OCI-LY7 (cell line): Measurements from ENCODE around the gene CD247. TPM values are rescaled to one million over a fixed set of nuclear protein-coding genes. Genes with fewer than 3 reads are reported as not detected.

Source experiments
- BruUV-seq: library from RNA; stranded (reverse); fragments of 400-500 nt; replicated peaks from 2 replicates; lab custom pipeline; 2021; lab: Mats Ljungman, UMichigan
- CTCF ChIA-PET: fragments of 300-600 bp; sonication (Branson Sonifier 250); formaldehyde crosslinking; loops from one replicate; lab custom pipeline; 2022; ENCODE audit warnings: antibody characterized with exemption; ENCODE audit not compliant: unreplicated experiment; lab: Charles Lee
- POLR2A ChIA-PET: fragments of 300-600 bp; sonication (Branson Sonifier 250); formaldehyde crosslinking; loops from one replicate; lab custom pipeline; 2022; ENCODE audit warnings: antibody characterized with exemption; lab: Charles Lee
- DNase-seq: peaks from one replicate; pipeline ENCODE4 v3.0.0-alpha.2; 2015; ENCODE audit warnings: low spot score
- H2AFZ ChIP-seq: fragments of 200-600 bp; sonication (generic), shearing (Covaris generic); 2 replicates; pipeline ENCODE4 v1.6.1; 2014; ENCODE audit warnings: mild to moderate bottlenecking, antibody characterized with exemption, low read length, moderate library complexity
- H3K27ac ChIP-seq: fragments of 200-600 bp; sonication (generic); 2 replicates; pipeline ENCODE4 v1.5.1; 2014; ENCODE audit warnings: mixed run types, low read depth, mild to moderate bottlenecking, moderate library complexity, low read length, inconsistent platforms; ENCODE audit not compliant: poor library complexity, severe bottlenecking
- H3K36me3 ChIP-seq: fragments of 200-600 bp; sonication (generic); 2 replicates; pipeline ENCODE4 v1.6.1; 2014; ENCODE audit warnings: mild to moderate bottlenecking, antibody characterized with exemption, low read length, moderate library complexity, mixed read lengths; ENCODE audit not compliant: insufficient read depth
- H3K4me1 ChIP-seq: fragments of 200-600 bp; sonication (generic); 2 replicates; pipeline ENCODE4 v1.5.1; 2014; ENCODE audit warnings: mild to moderate bottlenecking, low read length; ENCODE audit not compliant: insufficient read depth, poor library complexity, severe bottlenecking
- H3K4me2 ChIP-seq: fragments of 200-600 bp; sonication (generic); 2 replicates; pipeline ENCODE4 v1.6.1; 2014; ENCODE audit warnings: mild to moderate bottlenecking, low read length
- H3K4me3 ChIP-seq: fragments of 200-600 bp; sonication (generic); 2 replicates; pipeline ENCODE4 v1.5.1; 2014; ENCODE audit warnings: mild to moderate bottlenecking, low read depth, low read length; ENCODE audit not compliant: poor library complexity, severe bottlenecking
- H3K79me2 ChIP-seq: fragments of 200-600 bp; sonication (generic); 2 replicates; pipeline ENCODE4 v1.6.1; 2016; ENCODE audit warnings: low read depth, mild to moderate bottlenecking, low read length, moderate library complexity, mixed read lengths; ENCODE audit not compliant: insufficient read depth
- H3K9me2 ChIP-seq: fragments of 200-600 bp; sonication (generic); 2 replicates; pipeline ENCODE4 v1.6.1; 2016; ENCODE audit warnings: mild to moderate bottlenecking, low read length, mixed read lengths; ENCODE audit not compliant: insufficient read depth
- H3K9me3 ChIP-seq: fragments of 200-600 bp; sonication (generic); 2 replicates; pipeline ENCODE4 v1.6.1; 2014; ENCODE audit warnings: mild to moderate bottlenecking, mixed run types, low read length, mixed read lengths
- H4K20me1 ChIP-seq: fragments of 200-600 bp; sonication (generic); 2 replicates; pipeline ENCODE4 v1.6.1; 2014; ENCODE audit warnings: mild to moderate bottlenecking, antibody characterized with exemption, low read length, moderate library complexity, mixed read lengths; ENCODE audit not compliant: insufficient read depth
- EZH2phosphoT487 ChIP-seq: fragments of 200-600 bp; sonication (generic); IDR thresholded peaks from 2 replicates; pipeline ENCODE4 v1.6.1; 2018; ENCODE audit warnings: low read depth, borderline replicate concordance, mild to moderate bottlenecking, mixed run types, antibody characterized with exemption, low read length, moderate library complexity, mixed read lengths
- intact Hi-C: fragments of 100-400 bp; cut with micrococcal nuclease; formaldehyde crosslinking; loops from one replicate; pipeline ENCODE4 v1.10.0; 2022; ENCODE audit not compliant: unreplicated experiment
- total RNA-seq, 2 experiments: library from RNA; depleted of rRNA in 1 of 2; stranded (reverse); fragments of >200 nt in 1 of 2; shearing (Covaris generic) in 1 of 2; gene quantifications; 2 replicates each; pipeline ENCODE4 v1.2.3, GENCODE V29; 2014 to 2022
- TF ChIP-seq, protein P1 (sequence below): fragments of 200-600 bp; sonication (generic); conservative IDR thresholded peaks from 2 replicates; pipeline ENCODE4 v1.5.1; 2014; ENCODE audit warnings: mild to moderate bottlenecking, antibody characterized with exemption, low read length, moderate library complexity, mixed read lengths

CD247 gene
- total RNA-seq, 2 experiments from 2014 or later = 1.6 to 2.2 TPM

DNA sequence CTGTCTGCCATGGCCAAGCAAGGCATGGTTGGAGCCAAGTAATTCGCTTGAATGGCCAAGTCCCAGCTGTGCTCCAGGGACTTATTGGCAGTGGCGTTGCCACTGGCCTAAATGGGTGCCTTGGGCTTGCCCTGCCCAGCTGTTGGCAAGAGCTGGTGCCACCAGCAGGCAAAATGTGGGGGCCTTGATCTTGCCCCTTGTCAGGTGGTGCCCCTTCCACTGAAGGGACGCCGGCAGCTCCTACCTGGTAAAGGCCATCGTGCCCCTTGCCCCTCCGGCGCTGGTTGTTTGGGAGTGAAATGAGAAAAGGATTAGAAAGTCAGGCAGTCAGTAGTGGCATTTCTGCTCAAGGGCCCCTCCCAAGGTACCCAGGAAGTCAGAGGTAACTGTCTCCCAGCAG is 85.5 kb downstream of the CD247 start:
- DNase-seq = no peak
- Histone ChIP-seq H3K9me2 (no peaks in the 10 kb centered on the region), H3K4me2 (no peak overlapping the region), H4K20me1 (no peaks in the 10 kb centered on the region), H3K9me3 (no peaks in the 10 kb centered on the region), H3K4me1 (peaks cover 41% of the 10 kb centered on the region), H3K4me3 (no peak overlapping the region), H3K36me3 (no peaks in the 10 kb centered on the region), H3K27ac (no peak overlapping the region), H2AFZ (no peak overlapping the region), H3K79me2 (no peaks in the 10 kb centered on the region)
- BruUV-seq = no TSS peak
- ChIA-PET POLR2A (interaction anchor here (0.7 to 2.0 kb wide), 4 partner anchors 68 to 255 kb away, joined by 3 to 5 read pairs (median 4); partner anchors contain the start of gene POU2F1), CTCF (interaction anchor here (0.9 kb wide), 1 partner anchor 202 kb away, joined by 3 read pairs; no protein-coding TSS in a partner anchor)
- TF ChIP-seq EZH2phosphoT487 = no peak
- TF ChIP-seq, protein P1, sequence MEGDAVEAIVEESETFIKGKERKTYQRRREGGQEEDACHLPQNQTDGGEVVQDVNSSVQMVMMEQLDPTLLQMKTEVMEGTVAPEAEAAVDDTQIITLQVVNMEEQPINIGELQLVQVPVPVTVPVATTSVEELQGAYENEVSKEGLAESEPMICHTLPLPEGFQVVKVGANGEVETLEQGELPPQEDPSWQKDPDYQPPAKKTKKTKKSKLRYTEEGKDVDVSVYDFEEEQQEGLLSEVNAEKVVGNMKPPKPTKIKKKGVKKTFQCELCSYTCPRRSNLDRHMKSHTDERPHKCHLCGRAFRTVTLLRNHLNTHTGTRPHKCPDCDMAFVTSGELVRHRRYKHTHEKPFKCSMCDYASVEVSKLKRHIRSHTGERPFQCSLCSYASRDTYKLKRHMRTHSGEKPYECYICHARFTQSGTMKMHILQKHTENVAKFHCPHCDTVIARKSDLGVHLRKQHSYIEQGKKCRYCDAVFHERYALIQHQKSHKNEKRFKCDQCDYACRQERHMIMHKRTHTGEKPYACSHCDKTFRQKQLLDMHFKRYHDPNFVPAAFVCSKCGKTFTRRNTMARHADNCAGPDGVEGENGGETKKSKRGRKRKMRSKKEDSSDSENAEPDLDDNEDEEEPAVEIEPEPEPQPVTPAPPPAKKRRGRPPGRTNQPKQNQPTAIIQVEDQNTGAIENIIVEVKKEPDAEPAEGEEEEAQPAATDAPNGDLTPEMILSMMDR = no peak
- intact Hi-C loops = no loop called here

DNA sequence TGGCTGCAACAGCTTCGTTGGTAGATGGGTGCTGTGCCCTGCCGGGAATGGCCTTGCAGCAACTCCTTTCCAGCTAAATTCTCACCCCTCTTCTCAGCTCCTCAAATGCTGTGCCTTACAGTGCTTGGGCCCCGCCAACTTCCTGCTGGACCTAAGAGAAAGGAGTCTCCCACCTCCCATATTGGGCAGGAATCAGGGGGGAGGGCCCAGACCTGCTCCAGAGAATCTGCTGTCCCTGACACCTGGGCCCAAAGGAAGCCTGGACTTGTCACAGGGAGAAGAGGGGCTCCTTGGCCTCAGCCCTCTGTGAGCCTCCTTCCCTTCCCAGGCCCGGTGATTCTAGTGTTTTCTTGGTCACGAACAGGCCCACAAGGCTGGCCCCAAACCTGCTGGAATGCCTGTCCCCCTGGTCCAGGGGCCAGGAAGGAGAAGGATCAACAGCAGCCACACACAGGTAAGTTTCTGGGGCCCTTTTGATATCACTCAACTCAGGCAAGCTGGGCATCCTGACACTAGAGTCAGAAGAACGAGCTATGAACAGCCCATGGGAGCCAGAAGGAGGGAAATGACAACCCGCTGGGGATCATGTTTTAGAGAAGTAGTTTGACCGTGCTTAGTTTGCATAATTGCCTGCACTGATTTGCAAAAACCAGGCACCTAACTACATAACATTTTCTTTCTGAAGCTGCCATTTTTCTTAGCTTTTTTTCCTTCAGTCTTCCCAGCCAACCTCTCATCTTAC is 86.2 kb downstream of the CD247 start:
- no peak for TF ChIP-seq EZH2phosphoT487
- TF ChIP-seq, protein P1 = no peak
- no peaks in the 10 kb centered on the region for H3K36me3 ChIP-seq
- no peaks in the 10 kb centered on the region for H3K79me2 ChIP-seq
- peak overlapping the region; percentile 77 for H3K4me2 ChIP-seq
- no peaks in the 10 kb centered on the region for H4K20me1 ChIP-seq
- POLR2A ChIA-PET = interaction anchor here (0.5 to 2.0 kb wide), 6 partner anchors 18 to 212 kb away, joined by 3 to 5 read pairs (median 4); partner anchors contain the start of gene POU2F1
- intact Hi-C loops = no loop called here
- no peak overlapping the region for H3K27ac ChIP-seq
- no peak overlapping the region for H3K4me3 ChIP-seq
- no peaks in the 10 kb centered on the region for H3K9me3 ChIP-seq
- CTCF ChIA-PET = interaction anchor here (0.9 kb wide), 1 partner anchor 201 kb away, joined by 3 read pairs; no protein-coding TSS in a partner anchor
- peak overlapping the region; percentile 94; the same call in 1 of the 2 replicates for H2AFZ ChIP-seq
- no peak for DNase-seq
- H3K4me1 ChIP-seq = peaks cover 41% of the 10 kb centered on the region
- no peaks in the 10 kb centered on the region for H3K9me2 ChIP-seq
- no TSS peak for BruUV-seq
